Measurements from ENCODE around the gene SH3PXD2A.

GRCh38 chr10:103665162-103665889 is 190.1 kb downstream of the SH3PXD2A start:
- TF ChIP-seq CTCF (IDR thresholded peaks at IDR 0.05) (no peak), POLR2AphosphoS5 (IDR thresholded peaks at IDR 0.05) (no peak), POLR2A (IDR thresholded peaks at IDR 0.05) (no peak)
